Effector CD4-positive, alpha-beta T cell (primary cell): ENCODE measurements around the gene FBXO31.
A peak's percentile ranks its signal among the peaks of the same experiment; 100 is the strongest.

Source experiments
- DNase-seq: peaks from one replicate; pipeline ENCODE4 v3.0.0-alpha.2; 2020

The FBXO31 gene

GRCh38 chr16:87324411-87325275 lies 58.9 kb downstream of the FBXO31 start:
- DNase-seq, result peak; percentile 34

GRCh38 chr16:87323727-87324410 lies 59.7 kb downstream of the FBXO31 start:
- DNase-seq, result no peak

GRCh38 chr16:87322833-87323726 lies 60.5 kb downstream of the FBXO31 start:
- no peak for DNase-seq

- no peak for DNase-seq
Observed at GRCh38 chr16:87322360-87322759, 61.2 kb downstream of the FBXO31 start.

- no peak for DNase-seq
Observed at GRCh38 chr16:87321336-87322107, 62.1 kb downstream of the FBXO31 start.

GRCh38 chr16:87320510-87321227 lies 62.9 kb downstream of the FBXO31 start:
- DNase-seq, result no peak

- no peak for DNase-seq
Observed at GRCh38 chr16:87319997-87320491, 63.5 kb downstream of the FBXO31 start.

- DNase-seq, result no peak
Observed at GRCh38 chr16:87319011-87319410, 64.6 kb downstream of the FBXO31 start.

GRCh38 chr16:87317750-87318644 lies 65.6 kb downstream of the FBXO31 start:
- DNase-seq, result no peak

- peak; percentile 97 for DNase-seq
Observed at GRCh38 chr16:87316923-87317749, 66.4 kb downstream of the FBXO31 start, which contains the start of gene C16orf95. Gene C16orf95, minus strand, starts transcription at chr16:87317392. Its CDS starts 150 bp downstream, at chr16:87317242.

- no peak for DNase-seq
Observed at GRCh38 chr16:87316450-87316922, 67.1 kb downstream of the FBXO31 start.

GRCh38 chr16:87314990-87315420 lies 68.6 kb downstream of the FBXO31 start:
- no peak for DNase-seq

- no peak for DNase-seq
Observed at GRCh38 chr16:87312008-87312407, 71.6 kb downstream of the FBXO31 start.

- no peak for DNase-seq
Observed at GRCh38 chr16:87311387-87311786, 72.2 kb downstream of the FBXO31 start.

- DNase-seq, result no peak
Observed at GRCh38 chr16:87310610-87311009, 73.0 kb downstream of the FBXO31 start.

- DNase-seq, result no peak
Observed at GRCh38 chr16:87309620-87310525, 73.7 kb downstream of the FBXO31 start.

- DNase-seq, result no peak
Observed at GRCh38 chr16:87308826-87309225, 74.8 kb downstream of the FBXO31 start.

GRCh38 chr16:87306516-87306915 lies 77.1 kb downstream of the FBXO31 start:
- no peak for DNase-seq
